ENCODE data around the gene SAP30BP. TPM values are rescaled to one million over a fixed set of nuclear protein-coding genes. Genes with fewer than 3 reads are reported as not detected.

Gene SAP30BP
- total and polyA plus RNA-seq, 4 donors: 20.9 to 33.4 (median 30.2) TPM

DNA sequence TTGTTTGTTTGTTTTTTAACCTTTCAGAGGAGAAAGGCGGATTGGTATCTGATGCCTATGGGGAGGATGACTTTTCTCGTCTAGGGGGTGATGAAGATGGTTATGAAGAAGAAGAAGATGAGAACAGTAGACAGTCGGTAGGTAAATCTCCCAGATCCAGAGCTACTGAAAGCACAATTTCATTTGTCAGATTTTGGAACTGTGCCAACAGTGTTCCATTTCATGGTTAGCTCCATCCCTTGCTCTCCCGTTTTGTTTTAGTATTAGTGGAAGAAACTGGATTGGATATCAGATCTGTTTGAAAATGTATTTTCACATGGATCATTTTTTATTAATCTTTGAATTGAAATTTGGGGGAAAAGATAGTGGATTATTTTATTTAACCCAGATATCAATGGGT lies 1.4 kb downstream of the SAP30BP start:
- DNase-seq (ENCODE audit: low spot score): no peak
- peak overlapping the region in 1 of 3 donors; percentile 98 for H3K4me3 ChIP-seq (ENCODE audit: low read depth in 1 of 3, low read length in 3 of 3)
- no peaks in the 10 kb centered on the region for H3K27me3 ChIP-seq (ENCODE audit: control insufficient read depth in 4 of 4, insufficient read depth in 4 of 4, low read length in 3 of 4)
- peak overlapping the region in 1 of 2 donors; percentile 28 for H3K9ac ChIP-seq (ENCODE audit: low read depth in 1 of 2, low read length in 2 of 2)
- no peak for TF ChIP-seq FOXA2 (IDR thresholded peaks at IDR 0.05)
- no peak for TF ChIP-seq YY1 (IDR thresholded peaks at IDR 0.05)
- TF ChIP-seq EGR1 (IDR thresholded peaks at IDR 0.05; ENCODE audit: low read depth in 2 of 2): no peak
- TF ChIP-seq, protein P1, sequence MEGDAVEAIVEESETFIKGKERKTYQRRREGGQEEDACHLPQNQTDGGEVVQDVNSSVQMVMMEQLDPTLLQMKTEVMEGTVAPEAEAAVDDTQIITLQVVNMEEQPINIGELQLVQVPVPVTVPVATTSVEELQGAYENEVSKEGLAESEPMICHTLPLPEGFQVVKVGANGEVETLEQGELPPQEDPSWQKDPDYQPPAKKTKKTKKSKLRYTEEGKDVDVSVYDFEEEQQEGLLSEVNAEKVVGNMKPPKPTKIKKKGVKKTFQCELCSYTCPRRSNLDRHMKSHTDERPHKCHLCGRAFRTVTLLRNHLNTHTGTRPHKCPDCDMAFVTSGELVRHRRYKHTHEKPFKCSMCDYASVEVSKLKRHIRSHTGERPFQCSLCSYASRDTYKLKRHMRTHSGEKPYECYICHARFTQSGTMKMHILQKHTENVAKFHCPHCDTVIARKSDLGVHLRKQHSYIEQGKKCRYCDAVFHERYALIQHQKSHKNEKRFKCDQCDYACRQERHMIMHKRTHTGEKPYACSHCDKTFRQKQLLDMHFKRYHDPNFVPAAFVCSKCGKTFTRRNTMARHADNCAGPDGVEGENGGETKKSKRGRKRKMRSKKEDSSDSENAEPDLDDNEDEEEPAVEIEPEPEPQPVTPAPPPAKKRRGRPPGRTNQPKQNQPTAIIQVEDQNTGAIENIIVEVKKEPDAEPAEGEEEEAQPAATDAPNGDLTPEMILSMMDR (IDR thresholded peaks at IDR 0.05; ENCODE audit: low read depth, low read length, missing input control): no peak
- TF ChIP-seq, protein P2, sequence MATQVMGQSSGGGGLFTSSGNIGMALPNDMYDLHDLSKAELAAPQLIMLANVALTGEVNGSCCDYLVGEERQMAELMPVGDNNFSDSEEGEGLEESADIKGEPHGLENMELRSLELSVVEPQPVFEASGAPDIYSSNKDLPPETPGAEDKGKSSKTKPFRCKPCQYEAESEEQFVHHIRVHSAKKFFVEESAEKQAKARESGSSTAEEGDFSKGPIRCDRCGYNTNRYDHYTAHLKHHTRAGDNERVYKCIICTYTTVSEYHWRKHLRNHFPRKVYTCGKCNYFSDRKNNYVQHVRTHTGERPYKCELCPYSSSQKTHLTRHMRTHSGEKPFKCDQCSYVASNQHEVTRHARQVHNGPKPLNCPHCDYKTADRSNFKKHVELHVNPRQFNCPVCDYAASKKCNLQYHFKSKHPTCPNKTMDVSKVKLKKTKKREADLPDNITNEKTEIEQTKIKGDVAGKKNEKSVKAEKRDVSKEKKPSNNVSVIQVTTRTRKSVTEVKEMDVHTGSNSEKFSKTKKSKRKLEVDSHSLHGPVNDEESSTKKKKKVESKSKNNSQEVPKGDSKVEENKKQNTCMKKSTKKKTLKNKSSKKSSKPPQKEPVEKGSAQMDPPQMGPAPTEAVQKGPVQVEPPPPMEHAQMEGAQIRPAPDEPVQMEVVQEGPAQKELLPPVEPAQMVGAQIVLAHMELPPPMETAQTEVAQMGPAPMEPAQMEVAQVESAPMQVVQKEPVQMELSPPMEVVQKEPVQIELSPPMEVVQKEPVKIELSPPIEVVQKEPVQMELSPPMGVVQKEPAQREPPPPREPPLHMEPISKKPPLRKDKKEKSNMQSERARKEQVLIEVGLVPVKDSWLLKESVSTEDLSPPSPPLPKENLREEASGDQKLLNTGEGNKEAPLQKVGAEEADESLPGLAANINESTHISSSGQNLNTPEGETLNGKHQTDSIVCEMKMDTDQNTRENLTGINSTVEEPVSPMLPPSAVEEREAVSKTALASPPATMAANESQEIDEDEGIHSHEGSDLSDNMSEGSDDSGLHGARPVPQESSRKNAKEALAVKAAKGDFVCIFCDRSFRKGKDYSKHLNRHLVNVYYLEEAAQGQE (IDR thresholded peaks at IDR 0.05): no peak
- TF ChIP-seq NR2F2 (IDR thresholded peaks at IDR 0.05): no peak
- TF ChIP-seq, protein P3, sequence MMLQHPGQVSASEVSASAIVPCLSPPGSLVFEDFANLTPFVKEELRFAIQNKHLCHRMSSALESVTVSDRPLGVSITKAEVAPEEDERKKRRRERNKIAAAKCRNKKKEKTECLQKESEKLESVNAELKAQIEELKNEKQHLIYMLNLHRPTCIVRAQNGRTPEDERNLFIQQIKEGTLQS (IDR thresholded peaks at IDR 0.05): no peak
- no peak for TF ChIP-seq FOXA1 (IDR thresholded peaks at IDR 0.05)
- TF ChIP-seq, protein P4, sequence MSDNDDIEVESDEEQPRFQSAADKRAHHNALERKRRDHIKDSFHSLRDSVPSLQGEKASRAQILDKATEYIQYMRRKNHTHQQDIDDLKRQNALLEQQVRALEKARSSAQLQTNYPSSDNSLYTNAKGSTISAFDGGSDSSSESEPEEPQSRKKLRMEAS (IDR thresholded peaks at IDR 0.05): no peak
- TF ChIP-seq RAD21 (IDR thresholded peaks at IDR 0.05): no peak
- TF ChIP-seq, protein P5, sequence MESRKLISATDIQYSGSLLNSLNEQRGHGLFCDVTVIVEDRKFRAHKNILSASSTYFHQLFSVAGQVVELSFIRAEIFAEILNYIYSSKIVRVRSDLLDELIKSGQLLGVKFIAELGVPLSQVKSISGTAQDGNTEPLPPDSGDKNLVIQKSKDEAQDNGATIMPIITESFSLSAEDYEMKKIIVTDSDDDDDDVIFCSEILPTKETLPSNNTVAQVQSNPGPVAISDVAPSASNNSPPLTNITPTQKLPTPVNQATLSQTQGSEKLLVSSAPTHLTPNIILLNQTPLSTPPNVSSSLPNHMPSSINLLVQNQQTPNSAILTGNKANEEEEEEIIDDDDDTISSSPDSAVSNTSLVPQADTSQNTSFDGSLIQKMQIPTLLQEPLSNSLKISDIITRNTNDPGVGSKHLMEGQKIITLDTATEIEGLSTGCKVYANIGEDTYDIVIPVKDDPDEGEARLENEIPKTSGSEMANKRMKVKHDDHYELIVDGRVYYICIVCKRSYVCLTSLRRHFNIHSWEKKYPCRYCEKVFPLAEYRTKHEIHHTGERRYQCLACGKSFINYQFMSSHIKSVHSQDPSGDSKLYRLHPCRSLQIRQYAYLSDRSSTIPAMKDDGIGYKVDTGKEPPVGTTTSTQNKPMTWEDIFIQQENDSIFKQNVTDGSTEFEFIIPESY (IDR thresholded peaks at IDR 0.05): no peak
- TF ChIP-seq SP1 (IDR thresholded peaks at IDR 0.05): no peak
- no peak for TF ChIP-seq RXRA (IDR thresholded peaks at IDR 0.05)
- TF ChIP-seq TAF1 (conservative IDR thresholded peaks at IDR 0.05): no peak
- no peak for TF ChIP-seq JUND (IDR thresholded peaks at IDR 0.05)
- TF ChIP-seq HNF4A (conservative IDR thresholded peaks at IDR 0.05): no peak
- TF ChIP-seq GABPA (IDR thresholded peaks at IDR 0.05 in 1 of 2, conservative IDR thresholded peaks at IDR 0.05 in 1 of 2): no peak
- TF ChIP-seq HNF4G (IDR thresholded peaks at IDR 0.05): no peak
- H3K9me3 ChIP-seq (ENCODE audit: control insufficient read depth in 4 of 4, low read length in 3 of 4): no peaks in the 10 kb centered on the region
- H3K27ac ChIP-seq (ENCODE audit: low read depth in 1 of 2, low read length in 2 of 2): no peak overlapping the region
- H3K4me1 ChIP-seq (ENCODE audit: control insufficient read depth in 4 of 4, insufficient read depth in 4 of 4, low read length in 3 of 4): peaks cover 5 to 34% (median 25%) of the 10 kb centered on the region in 4 donors
- 91% methylated on average over 4 of the region's 4 CpGs for WGBS
- H3K36me3 ChIP-seq (ENCODE audit: control insufficient read depth in 4 of 4, insufficient read depth in 3 of 4, low read depth in 1 of 4, low read length in 3 of 4): peaks cover 12 to 44% (median 38%) of the 10 kb centered on the region in 4 donors
